Natural killer cell (primary cell): ENCODE measurements around the gene SLC27A6. TPM values are rescaled to one million over a fixed set of nuclear protein-coding genes. Genes with fewer than 3 reads are reported as not detected.
"Not testable (repeated sequence)": the region's sequence is repeated elsewhere in the genome, so short reads cannot be mapped to it uniquely, and the experiment has no call there.

Source experiments
- ATAC-seq, 3 donors: fragments of 150-1000 bp in 2 of 3; fragments of 200-7000 bp in 1 of 3; cut with Tn5 transposase; 1 replicate in 1 of 3; 2 replicates in 2 of 3; pipeline ENCODE4 v1.10.0; 2021; ENCODE audit warnings: mild to moderate bottlenecking in 2 of 3, moderate library complexity in 2 of 3
- DNase-seq, 2 donors: peaks; one replicate each; pipeline versions ENCODE4 v3.0.0 to v3.0.0-alpha.2; 2013 to 2021; ENCODE audit warnings: mixed read lengths in 1 of 2
- H3K27ac ChIP-seq: one replicate; pipeline ENCODE4 v1.5.1; 2013; ENCODE audit warnings: mild to moderate bottlenecking, low read length
- H3K27me3 ChIP-seq: one replicate; pipeline ENCODE4 v1.6.1; 2013; ENCODE audit warnings: low read length; ENCODE audit not compliant: control insufficient read depth, insufficient read depth
- H3K36me3 ChIP-seq: one replicate; pipeline ENCODE4 v1.6.1; 2013; ENCODE audit warnings: low read length; ENCODE audit not compliant: control insufficient read depth, insufficient read depth
- H3K4me1 ChIP-seq: one replicate; pipeline ENCODE4 v1.6.1; 2013; ENCODE audit warnings: low read length; ENCODE audit not compliant: control insufficient read depth, insufficient read depth
- H3K4me3 ChIP-seq: one replicate; pipeline ENCODE4 v1.5.1; 2013; ENCODE audit warnings: low read length
- H3K9me3 ChIP-seq: one replicate; pipeline ENCODE4 v1.6.1; 2013; ENCODE audit warnings: low read length; ENCODE audit not compliant: control insufficient read depth, insufficient read depth
- H3K27ac Mint-ChIP-seq, 2 donors: one replicate each; pipeline ENCODE4 v1.8.0; 2022; ENCODE audit warnings: mild to moderate bottlenecking in 2 of 2, mixed read lengths in 2 of 2, moderate library complexity in 1 of 2
- H3K27me3 Mint-ChIP-seq, 2 donors: one replicate each; pipeline ENCODE4 v1.8.0; 2022; ENCODE audit warnings: low read depth in 2 of 2, mixed read lengths in 2 of 2
- H3K36me3 Mint-ChIP-seq: one replicate; pipeline ENCODE4 v1.8.0; 2022; ENCODE audit warnings: mixed read lengths
- H3K4me1 Mint-ChIP-seq, 2 donors: one replicate each; pipeline ENCODE4 v1.8.0; 2022; ENCODE audit warnings: mixed read lengths in 2 of 2
- H3K4me3 Mint-ChIP-seq: one replicate; pipeline ENCODE4 v1.8.0; 2022; ENCODE audit warnings: mild to moderate bottlenecking, moderate library complexity, mixed read lengths
- H3K9me3 Mint-ChIP-seq, 2 donors: one replicate each; pipeline ENCODE4 v1.8.0; 2022; ENCODE audit warnings: mixed read lengths in 2 of 2
- WGBS: methylation state at CpG from one replicate; pipeline ENCODE4 v1.1.7; 2013; ENCODE audit warnings: missing lambda C conversion rate; ENCODE audit not compliant: insufficient coverage; 5-methylcytosine and 5-hydroxymethylcytosine counted together
- intact Hi-C: fragments of 100-400 bp; cut with micrococcal nuclease; formaldehyde crosslinking; loops from one replicate; pipeline ENCODE4 v1.14.2; 2022
- total RNA-seq, 4 donors: library from RNA; stranded (reverse); fragments of 120-200 nt in 1 of 4; gene quantifications; one replicate each; pipeline versions ENCODE4 v1.2.3 to v1.2.4, GENCODE V29; 2013 to 2022
- TF ChIP-seq, protein P1 (sequence below): fragments of 200-600 bp; IDR thresholded peaks from one replicate; pipeline ENCODE4 v1.8.0; 2022; ENCODE audit warnings: antibody characterized with exemption

The SLC27A6 gene
- total RNA-seq, 3 donors from 2014 or later (not counting 1 experiment from before 2014, with no cell fraction given), result not detected

- H3K36me3 ChIP-seq, result no peaks in the 10 kb centered on the region
- no peak for DNase-seq
- H3K27ac Mint-ChIP-seq, result no peak overlapping the region
- H3K9me3 Mint-ChIP-seq, result peaks cover 0 to 3% of the 10 kb centered on the region in 2 donors
- H3K27ac ChIP-seq, result no peak overlapping the region
- no peaks in the 10 kb centered on the region for H3K36me3 Mint-ChIP-seq
- WGBS, result 83% methylated on average over 1 of the region's 2 CpGs
- TF ChIP-seq, protein P1, sequence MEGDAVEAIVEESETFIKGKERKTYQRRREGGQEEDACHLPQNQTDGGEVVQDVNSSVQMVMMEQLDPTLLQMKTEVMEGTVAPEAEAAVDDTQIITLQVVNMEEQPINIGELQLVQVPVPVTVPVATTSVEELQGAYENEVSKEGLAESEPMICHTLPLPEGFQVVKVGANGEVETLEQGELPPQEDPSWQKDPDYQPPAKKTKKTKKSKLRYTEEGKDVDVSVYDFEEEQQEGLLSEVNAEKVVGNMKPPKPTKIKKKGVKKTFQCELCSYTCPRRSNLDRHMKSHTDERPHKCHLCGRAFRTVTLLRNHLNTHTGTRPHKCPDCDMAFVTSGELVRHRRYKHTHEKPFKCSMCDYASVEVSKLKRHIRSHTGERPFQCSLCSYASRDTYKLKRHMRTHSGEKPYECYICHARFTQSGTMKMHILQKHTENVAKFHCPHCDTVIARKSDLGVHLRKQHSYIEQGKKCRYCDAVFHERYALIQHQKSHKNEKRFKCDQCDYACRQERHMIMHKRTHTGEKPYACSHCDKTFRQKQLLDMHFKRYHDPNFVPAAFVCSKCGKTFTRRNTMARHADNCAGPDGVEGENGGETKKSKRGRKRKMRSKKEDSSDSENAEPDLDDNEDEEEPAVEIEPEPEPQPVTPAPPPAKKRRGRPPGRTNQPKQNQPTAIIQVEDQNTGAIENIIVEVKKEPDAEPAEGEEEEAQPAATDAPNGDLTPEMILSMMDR, result no peak
- H3K27me3 Mint-ChIP-seq, result no peaks in the 10 kb centered on the region
- no peaks in the 10 kb centered on the region for H3K4me1 ChIP-seq
- no peak for ATAC-seq
- no peak overlapping the region for H3K4me3 Mint-ChIP-seq
- no peaks in the 10 kb centered on the region for H3K4me1 Mint-ChIP-seq
- intact Hi-C loops, result no loop called here
- H3K27me3 ChIP-seq, result no peaks in the 10 kb centered on the region
- no peaks in the 10 kb centered on the region for H3K9me3 ChIP-seq
- H3K4me3 ChIP-seq, result no peak overlapping the region
Observed at GRCh38 chr5:129021744-129022143, 56.5 kb downstream of the SLC27A6 start.

DNA sequence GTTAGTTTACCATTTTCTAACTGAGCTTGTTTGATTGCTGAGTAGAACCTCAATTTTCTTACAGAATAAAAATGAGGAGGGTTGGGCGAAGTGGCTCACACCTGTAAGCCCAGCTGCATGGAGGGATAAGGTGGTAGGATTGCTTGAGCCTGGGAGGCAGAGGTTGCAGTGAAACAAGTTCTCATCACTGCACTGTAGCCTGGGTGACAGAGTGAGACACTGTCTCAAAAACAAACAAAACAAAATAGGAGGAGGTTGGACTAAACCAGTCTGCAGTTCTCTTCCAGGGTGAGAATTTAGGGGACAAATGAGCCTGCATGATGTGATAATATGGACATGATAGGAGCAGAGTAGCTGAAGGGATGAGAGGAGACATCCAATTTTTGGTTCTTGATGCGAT, 57.3 kb downstream of the SLC27A6 start:
- ATAC-seq, result no peak
- Mint-ChIP-seq H3K9me3 (peaks cover 0 to 3% of the 10 kb centered on the region in 2 donors), H3K4me3 (no peak overlapping the region), H3K4me1 (no peaks in the 10 kb centered on the region), H3K36me3 (no peaks in the 10 kb centered on the region), H3K27me3 (no peaks in the 10 kb centered on the region), H3K27ac (no peak overlapping the region)
- intact Hi-C loops, result no loop called here
- no peaks in the 10 kb centered on the region for H3K9me3 ChIP-seq
- H3K27ac ChIP-seq, result no peak overlapping the region
- TF ChIP-seq, protein P1, result no peak
- no peak overlapping the region for H3K4me3 ChIP-seq
- H3K27me3 ChIP-seq, result no peaks in the 10 kb centered on the region
- no peaks in the 10 kb centered on the region for H3K36me3 ChIP-seq
- H3K4me1 ChIP-seq, result no peaks in the 10 kb centered on the region
- DNase-seq, result no peak
- 100% methylated on average over 1 of the region's 2 CpGs for WGBS

- Mint-ChIP-seq H3K27ac (no peak overlapping the region), H3K4me1 (no peaks in the 10 kb centered on the region), H3K4me3 (no peak overlapping the region), H3K27me3 (no peaks in the 10 kb centered on the region), H3K9me3 (peaks cover 0 to 3% of the 10 kb centered on the region in 2 donors), H3K36me3 (no peaks in the 10 kb centered on the region)
- Histone ChIP-seq H3K4me1 (no peaks in the 10 kb centered on the region), H3K9me3 (no peaks in the 10 kb centered on the region), H3K27ac (no peak overlapping the region), H3K36me3 (no peaks in the 10 kb centered on the region), H3K27me3 (no peaks in the 10 kb centered on the region), H3K4me3 (no peak overlapping the region)
- intact Hi-C loops, result no loop called here
- TF ChIP-seq, protein P1, result no peak
- WGBS, result no CpG with 5 or more reads among the region's 1 CpG
- ATAC-seq (no peak), DNase-seq (no peak)
Observed at GRCh38 chr5:129027260-129027659, 62.0 kb downstream of the SLC27A6 start.

- no peaks in the 10 kb centered on the region for H3K9me3 ChIP-seq
- H3K27me3 Mint-ChIP-seq, result no peaks in the 10 kb centered on the region
- peaks cover 2 to 3% of the 10 kb centered on the region in 2 donors for H3K9me3 Mint-ChIP-seq
- H3K27ac ChIP-seq, result no peak overlapping the region
- TF ChIP-seq, protein P1, result no peak
- no peaks in the 10 kb centered on the region for H3K4me1 Mint-ChIP-seq
- no peaks in the 10 kb centered on the region for H3K36me3 Mint-ChIP-seq
- no peaks in the 10 kb centered on the region for H3K27me3 ChIP-seq
- H3K4me3 ChIP-seq, result no peak overlapping the region
- ATAC-seq (no peak), DNase-seq (no peak)
- H3K27ac Mint-ChIP-seq, result no peak overlapping the region
- H3K36me3 ChIP-seq, result no peaks in the 10 kb centered on the region
- H3K4me1 ChIP-seq, result no peaks in the 10 kb centered on the region
- no peak overlapping the region for H3K4me3 Mint-ChIP-seq
- intact Hi-C loops, result no loop called here
Observed at GRCh38 chr5:129031886-129032683, 66.8 kb downstream of the SLC27A6 start.

DNA sequence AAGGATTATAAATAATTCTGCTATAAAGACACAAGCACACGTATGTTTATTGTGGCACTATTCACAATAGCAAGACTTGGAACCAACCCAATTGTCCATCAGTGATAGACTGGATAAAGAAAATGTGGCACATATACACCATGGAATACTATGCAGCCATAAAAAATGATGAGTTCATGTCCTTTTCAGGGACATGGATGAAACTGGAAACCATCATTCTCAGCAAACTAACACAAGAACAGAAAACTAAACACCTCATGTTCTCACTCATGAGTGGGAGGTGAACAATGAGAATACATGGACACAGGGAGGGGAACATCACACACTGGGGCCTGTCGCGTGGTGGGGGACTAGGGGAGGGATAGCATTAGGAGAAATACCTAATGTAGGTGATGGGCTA, 71.0 kb downstream of the SLC27A6 start:
- H3K4me1 Mint-ChIP-seq, DNase-seq, H3K27me3 ChIP-seq, ATAC-seq, H3K4me3 Mint-ChIP-seq, intact Hi-C loops, H3K27ac Mint-ChIP-seq, H3K4me3 ChIP-seq, H3K9me3 Mint-ChIP-seq, H3K9me3 ChIP-seq, H3K36me3 Mint-ChIP-seq, H3K4me1 ChIP-seq, H3K27me3 Mint-ChIP-seq, H3K27ac ChIP-seq, H3K36me3 ChIP-seq: not testable (repeated sequence)
- WGBS, result 96% methylated on average over 2 of the region's 3 CpGs
